Coronary artery (tissue), 2 donors: Measurements from ENCODE around the gene KHSRP.

Source experiments
- DNase-seq: peaks from one replicate; pipeline ENCODE4 v3.0.0-alpha.2; 2017; ENCODE audit warnings: low spot score
- H3K27ac ChIP-seq, 2 donors: fragments of 200-600 bp; sonication (generic); one replicate each; pipeline ENCODE4 v1.5.1; 2016 to 2019
- H3K4me3 ChIP-seq: fragments of 200-600 bp; sonication (generic); 2 replicates; pipeline ENCODE4 v1.5.1; 2016; ENCODE audit warnings: mild to moderate bottlenecking, moderate library complexity
- CTCF ChIP-seq: fragments of 200-600 bp; sonication (generic); IDR thresholded peaks from one replicate; pipeline ENCODE4 v1.5.1; 2019; ENCODE audit warnings: antibody characterized with exemption

The KHSRP gene

GRCh38 chr19:6364353-6364752 is 60.3 kb downstream of the KHSRP start:
- TF ChIP-seq CTCF: no peak
- no peak for DNase-seq
- no peak overlapping the region for H3K4me3 ChIP-seq
- H3K27ac ChIP-seq: no peak overlapping the region
